GM23338 (cell line): ENCODE data around the gene MED13L. TPM values are rescaled to one million over a fixed set of nuclear protein-coding genes. Genes with fewer than 3 reads are reported as not detected.

Experiments
- ATAC-seq: fragments of 200-7000 bp; cut with Tn5 transposase; 3 replicates; pipeline ENCODE4 v1.9.1; 2020
- DNase-seq: peaks from one replicate; pipeline ENCODE4 v3.0.0-alpha.2; 2015; ENCODE audit warnings: low spot score
- H2AFZ ChIP-seq: fragments of 200-600 bp; sonication (generic); 2 replicates; pipeline ENCODE4 v1.8.0; 2016; ENCODE audit warnings: antibody characterized with exemption, mild to moderate bottlenecking, moderate library complexity
- H3F3A ChIP-seq: fragments of 200-600 bp; sonication (generic); replicated peaks from 2 replicates; pipeline ENCODE4 v1.8.0; 2017; ENCODE audit warnings: antibody characterized with exemption, mixed run types, low read depth
- H3K27ac ChIP-seq: fragments of 200-600 bp; sonication (generic); 2 replicates; pipeline ENCODE4 v1.6.1; 2016; ENCODE audit warnings: low read depth
- H3K27me3 ChIP-seq: fragments of 200-600 bp; sonication (generic); 2 replicates; pipeline ENCODE4 v1.8.0; 2016; ENCODE audit warnings: mild to moderate bottlenecking, mixed run types, moderate library complexity; ENCODE audit not compliant: insufficient read depth
- H3K36me3 ChIP-seq: fragments of 200-600 bp; sonication (generic); 2 replicates; pipeline ENCODE4 v1.8.0; 2016; ENCODE audit warnings: mild to moderate bottlenecking; ENCODE audit not compliant: insufficient read depth
- H3K4me1 ChIP-seq: fragments of 200-600 bp; sonication (generic); 2 replicates; pipeline ENCODE4 v1.8.0; 2016; ENCODE audit warnings: mild to moderate bottlenecking, moderate library complexity; ENCODE audit not compliant: insufficient read depth
- H3K4me2 ChIP-seq: fragments of 200-600 bp; sonication (generic); 2 replicates; pipeline ENCODE4 v1.7.1; 2017; ENCODE audit warnings: mixed run types
- H3K4me3 ChIP-seq: fragments of 200-600 bp; sonication (generic); 2 replicates; pipeline ENCODE4 v1.6.1; 2016; ENCODE audit warnings: mixed run types
- H3K79me2 ChIP-seq: fragments of 200-600 bp; sonication (generic); replicated peaks from 2 replicates; pipeline ENCODE4 v1.8.0; 2017; ENCODE audit warnings: mild to moderate bottlenecking; ENCODE audit not compliant: insufficient read depth
- H3K9me2 ChIP-seq: fragments of 200-600 bp; sonication (generic); 2 replicates; pipeline ENCODE4 v1.8.0; 2017; ENCODE audit not compliant: insufficient read depth
- H4K20me1 ChIP-seq: fragments of 200-600 bp; sonication (generic); replicated peaks from 2 replicates; pipeline ENCODE4 v1.8.0; 2017; ENCODE audit warnings: mild to moderate bottlenecking; ENCODE audit not compliant: insufficient read depth
- H3K27ac Mint-ChIP-seq: 2 replicates; pipeline ENCODE4 v1.8.0; 2020; ENCODE audit warnings: inconsistent platforms, mild to moderate bottlenecking, moderate library complexity, mixed read lengths
- H3K27me3 Mint-ChIP-seq: 3 replicates; pipeline ENCODE4 v1.8.0; 2022; ENCODE audit warnings: low read depth, mild to moderate bottlenecking, moderate library complexity, mixed read lengths, inconsistent platforms; ENCODE audit not compliant: insufficient read depth, poor library complexity
- H3K36me3 Mint-ChIP-seq: 3 replicates; pipeline ENCODE4 v1.8.0; 2021; ENCODE audit warnings: low read depth, mild to moderate bottlenecking, inconsistent platforms, moderate library complexity, mixed read lengths
- H3K4me1 Mint-ChIP-seq: 3 replicates; pipeline ENCODE4 v1.8.0; 2020; ENCODE audit warnings: mild to moderate bottlenecking, inconsistent platforms, mixed read lengths
- H3K4me3 Mint-ChIP-seq: 3 replicates; pipeline ENCODE4 v1.8.0; 2021; ENCODE audit warnings: moderate library complexity, mild to moderate bottlenecking, inconsistent platforms, mixed read lengths
- H3K9me3 Mint-ChIP-seq: 3 replicates; pipeline ENCODE4 v1.8.0; 2020; ENCODE audit warnings: moderate library complexity, mild to moderate bottlenecking, inconsistent platforms, mixed read lengths
- CREB1 ChIP-seq: fragments of 250-450 bp; sonication (Bioruptor Pico); IDR thresholded peaks from 2 replicates; pipeline ENCODE4 v1.5.0; 2020; ENCODE audit warnings: low read depth, mild to moderate bottlenecking, moderate library complexity
- EZH2 ChIP-seq: fragments of 200-600 bp; sonication (generic); IDR thresholded peaks from one replicate; pipeline ENCODE4 v1.8.0; 2017; ENCODE audit warnings: antibody characterized with exemption, mild to moderate bottlenecking, low read depth; ENCODE audit not compliant: unreplicated experiment
- EZH2phosphoT487 ChIP-seq: fragments of 200-600 bp; sonication (generic); IDR thresholded peaks from one replicate; pipeline ENCODE4 v1.8.1; 2018; ENCODE audit warnings: antibody characterized with exemption; ENCODE audit not compliant: unreplicated experiment
- JUNB ChIP-seq: IDR thresholded peaks from one replicate; pipeline ENCODE4 v1.6.1; 2016; ENCODE audit warnings: antibody characterized with exemption; ENCODE audit not compliant: unreplicated experiment
- POLR2AphosphoS5 ChIP-seq: IDR thresholded peaks from 2 replicates; pipeline ENCODE4 v1.6.1; 2016; ENCODE audit warnings: antibody characterized with exemption, low read depth
- ZNF331 ChIP-seq: fragments of 250-450 bp; sonication (Bioruptor Pico); IDR thresholded peaks from 2 replicates; pipeline ENCODE4 v1.5.0; 2020; ENCODE audit warnings: low read depth, mild to moderate bottlenecking, moderate library complexity
- polyA plus RNA-seq: library from polyadenylated mRNA; unstranded; fragments of >200 nt; fragmentation: Nextera tagmentation; extraction: Ambion mirVana; gene quantifications from 2 replicates; pipeline ENCODE4 v1.2.1, GENCODE V29; 2016
- total RNA-seq: library from RNA; depleted of rRNA; stranded (reverse); fragments of >200 nt; shearing (Covaris generic); gene quantifications from 2 replicates; pipeline ENCODE4 v1.2.3, GENCODE V29; 2014
- TF ChIP-seq, protein P1 (sequence below), 2 experiments: fragments of 200-600 bp in 1 of 2; sonication (generic) in 1 of 2; conservative IDR thresholded peaks; 2 replicates each; pipeline versions ENCODE4 v1.5.1 to v1.6.1; 2016 to 2017; ENCODE audit warnings: antibody characterized with exemption in 2 of 2, low read depth in 2 of 2, mild to moderate bottlenecking in 2 of 2, moderate library complexity in 1 of 2
- TF ChIP-seq, protein P2 (sequence below): IDR thresholded peaks from 2 replicates; pipeline ENCODE4 v1.6.1; 2016; ENCODE audit warnings: antibody characterized with exemption
- TF ChIP-seq, protein P3 (sequence below): IDR thresholded peaks from one replicate; pipeline ENCODE4 v1.6.1; 2018; ENCODE audit warnings: antibody characterized with exemption; ENCODE audit not compliant: unreplicated experiment
- TF ChIP-seq, protein P4 (sequence below): fragments of 250-450 bp; sonication (Bioruptor Pico); IDR thresholded peaks from 2 replicates; pipeline ENCODE4 v1.5.0; 2020; ENCODE audit warnings: mild to moderate bottlenecking, moderate library complexity

The MED13L gene
- total and polyA plus RNA-seq, 2 experiments from 2014 or later: 20.9 to 73.6 TPM

DNA sequence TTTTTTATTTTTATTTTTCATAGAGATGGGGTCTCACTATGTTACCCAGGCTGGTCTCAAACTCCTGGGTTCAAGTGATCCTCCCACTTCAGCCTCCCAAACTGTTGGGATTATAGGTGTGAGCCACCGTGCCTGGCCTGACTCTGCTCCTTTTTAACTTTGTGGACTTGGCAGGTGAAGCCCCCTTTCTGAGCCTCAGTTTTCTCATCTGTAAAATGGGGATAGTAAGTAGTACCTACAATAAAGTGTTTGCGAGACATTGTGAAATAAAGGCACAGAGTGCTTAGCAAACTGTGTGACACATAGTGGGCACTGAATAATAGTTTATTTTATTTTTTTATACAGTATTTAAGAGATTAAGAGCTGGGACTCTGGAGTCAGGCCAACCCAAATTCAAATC, 21.1 kb upstream of the MED13L start:
- Histone ChIP-seq H4K20me1 (no peaks in the 10 kb centered on the region), H3K9me2 (no peaks in the 10 kb centered on the region; the same call in 1 of the 2 replicates), H3K4me1 (peaks cover 27% of the 10 kb centered on the region; the same call in 1 of the 2 replicates), H3K36me3 (no peaks in the 10 kb centered on the region), H2AFZ (no peak overlapping the region), H3K4me3 (no peak overlapping the region), H3K4me2 (no peak overlapping the region), H3F3A (no peaks in the 10 kb centered on the region), H3K79me2 (no peaks in the 10 kb centered on the region), H3K27me3 (no peaks in the 10 kb centered on the region), H3K27ac (no peak overlapping the region)
- Mint-ChIP-seq H3K4me3 (no peak overlapping the region), H3K27ac (no peak overlapping the region), H3K9me3 (no peaks in the 10 kb centered on the region), H3K27me3 (peaks cover 2% of the 10 kb centered on the region), H3K4me1 (peaks cover 46% of the 10 kb centered on the region), H3K36me3 (no peaks in the 10 kb centered on the region)
- TF ChIP-seq, protein P1, sequence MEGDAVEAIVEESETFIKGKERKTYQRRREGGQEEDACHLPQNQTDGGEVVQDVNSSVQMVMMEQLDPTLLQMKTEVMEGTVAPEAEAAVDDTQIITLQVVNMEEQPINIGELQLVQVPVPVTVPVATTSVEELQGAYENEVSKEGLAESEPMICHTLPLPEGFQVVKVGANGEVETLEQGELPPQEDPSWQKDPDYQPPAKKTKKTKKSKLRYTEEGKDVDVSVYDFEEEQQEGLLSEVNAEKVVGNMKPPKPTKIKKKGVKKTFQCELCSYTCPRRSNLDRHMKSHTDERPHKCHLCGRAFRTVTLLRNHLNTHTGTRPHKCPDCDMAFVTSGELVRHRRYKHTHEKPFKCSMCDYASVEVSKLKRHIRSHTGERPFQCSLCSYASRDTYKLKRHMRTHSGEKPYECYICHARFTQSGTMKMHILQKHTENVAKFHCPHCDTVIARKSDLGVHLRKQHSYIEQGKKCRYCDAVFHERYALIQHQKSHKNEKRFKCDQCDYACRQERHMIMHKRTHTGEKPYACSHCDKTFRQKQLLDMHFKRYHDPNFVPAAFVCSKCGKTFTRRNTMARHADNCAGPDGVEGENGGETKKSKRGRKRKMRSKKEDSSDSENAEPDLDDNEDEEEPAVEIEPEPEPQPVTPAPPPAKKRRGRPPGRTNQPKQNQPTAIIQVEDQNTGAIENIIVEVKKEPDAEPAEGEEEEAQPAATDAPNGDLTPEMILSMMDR (conservative IDR thresholded peaks at IDR 0.05; ENCODE audit: low read depth in 2 of 2): no peak
- TF ChIP-seq EZH2 (no peak), CREB1 (CRISPR knock-in tag) (no peak), ZNF331 (no peak), POLR2AphosphoS5 (no peak), JUNB (no peak), EZH2phosphoT487 (no peak)
- TF ChIP-seq, protein P2, sequence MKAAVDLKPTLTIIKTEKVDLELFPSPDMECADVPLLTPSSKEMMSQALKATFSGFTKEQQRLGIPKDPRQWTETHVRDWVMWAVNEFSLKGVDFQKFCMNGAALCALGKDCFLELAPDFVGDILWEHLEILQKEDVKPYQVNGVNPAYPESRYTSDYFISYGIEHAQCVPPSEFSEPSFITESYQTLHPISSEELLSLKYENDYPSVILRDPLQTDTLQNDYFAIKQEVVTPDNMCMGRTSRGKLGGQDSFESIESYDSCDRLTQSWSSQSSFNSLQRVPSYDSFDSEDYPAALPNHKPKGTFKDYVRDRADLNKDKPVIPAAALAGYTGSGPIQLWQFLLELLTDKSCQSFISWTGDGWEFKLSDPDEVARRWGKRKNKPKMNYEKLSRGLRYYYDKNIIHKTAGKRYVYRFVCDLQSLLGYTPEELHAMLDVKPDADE: no peak
- TF ChIP-seq, protein P3, sequence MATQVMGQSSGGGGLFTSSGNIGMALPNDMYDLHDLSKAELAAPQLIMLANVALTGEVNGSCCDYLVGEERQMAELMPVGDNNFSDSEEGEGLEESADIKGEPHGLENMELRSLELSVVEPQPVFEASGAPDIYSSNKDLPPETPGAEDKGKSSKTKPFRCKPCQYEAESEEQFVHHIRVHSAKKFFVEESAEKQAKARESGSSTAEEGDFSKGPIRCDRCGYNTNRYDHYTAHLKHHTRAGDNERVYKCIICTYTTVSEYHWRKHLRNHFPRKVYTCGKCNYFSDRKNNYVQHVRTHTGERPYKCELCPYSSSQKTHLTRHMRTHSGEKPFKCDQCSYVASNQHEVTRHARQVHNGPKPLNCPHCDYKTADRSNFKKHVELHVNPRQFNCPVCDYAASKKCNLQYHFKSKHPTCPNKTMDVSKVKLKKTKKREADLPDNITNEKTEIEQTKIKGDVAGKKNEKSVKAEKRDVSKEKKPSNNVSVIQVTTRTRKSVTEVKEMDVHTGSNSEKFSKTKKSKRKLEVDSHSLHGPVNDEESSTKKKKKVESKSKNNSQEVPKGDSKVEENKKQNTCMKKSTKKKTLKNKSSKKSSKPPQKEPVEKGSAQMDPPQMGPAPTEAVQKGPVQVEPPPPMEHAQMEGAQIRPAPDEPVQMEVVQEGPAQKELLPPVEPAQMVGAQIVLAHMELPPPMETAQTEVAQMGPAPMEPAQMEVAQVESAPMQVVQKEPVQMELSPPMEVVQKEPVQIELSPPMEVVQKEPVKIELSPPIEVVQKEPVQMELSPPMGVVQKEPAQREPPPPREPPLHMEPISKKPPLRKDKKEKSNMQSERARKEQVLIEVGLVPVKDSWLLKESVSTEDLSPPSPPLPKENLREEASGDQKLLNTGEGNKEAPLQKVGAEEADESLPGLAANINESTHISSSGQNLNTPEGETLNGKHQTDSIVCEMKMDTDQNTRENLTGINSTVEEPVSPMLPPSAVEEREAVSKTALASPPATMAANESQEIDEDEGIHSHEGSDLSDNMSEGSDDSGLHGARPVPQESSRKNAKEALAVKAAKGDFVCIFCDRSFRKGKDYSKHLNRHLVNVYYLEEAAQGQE: no peak
- TF ChIP-seq, protein P4, sequence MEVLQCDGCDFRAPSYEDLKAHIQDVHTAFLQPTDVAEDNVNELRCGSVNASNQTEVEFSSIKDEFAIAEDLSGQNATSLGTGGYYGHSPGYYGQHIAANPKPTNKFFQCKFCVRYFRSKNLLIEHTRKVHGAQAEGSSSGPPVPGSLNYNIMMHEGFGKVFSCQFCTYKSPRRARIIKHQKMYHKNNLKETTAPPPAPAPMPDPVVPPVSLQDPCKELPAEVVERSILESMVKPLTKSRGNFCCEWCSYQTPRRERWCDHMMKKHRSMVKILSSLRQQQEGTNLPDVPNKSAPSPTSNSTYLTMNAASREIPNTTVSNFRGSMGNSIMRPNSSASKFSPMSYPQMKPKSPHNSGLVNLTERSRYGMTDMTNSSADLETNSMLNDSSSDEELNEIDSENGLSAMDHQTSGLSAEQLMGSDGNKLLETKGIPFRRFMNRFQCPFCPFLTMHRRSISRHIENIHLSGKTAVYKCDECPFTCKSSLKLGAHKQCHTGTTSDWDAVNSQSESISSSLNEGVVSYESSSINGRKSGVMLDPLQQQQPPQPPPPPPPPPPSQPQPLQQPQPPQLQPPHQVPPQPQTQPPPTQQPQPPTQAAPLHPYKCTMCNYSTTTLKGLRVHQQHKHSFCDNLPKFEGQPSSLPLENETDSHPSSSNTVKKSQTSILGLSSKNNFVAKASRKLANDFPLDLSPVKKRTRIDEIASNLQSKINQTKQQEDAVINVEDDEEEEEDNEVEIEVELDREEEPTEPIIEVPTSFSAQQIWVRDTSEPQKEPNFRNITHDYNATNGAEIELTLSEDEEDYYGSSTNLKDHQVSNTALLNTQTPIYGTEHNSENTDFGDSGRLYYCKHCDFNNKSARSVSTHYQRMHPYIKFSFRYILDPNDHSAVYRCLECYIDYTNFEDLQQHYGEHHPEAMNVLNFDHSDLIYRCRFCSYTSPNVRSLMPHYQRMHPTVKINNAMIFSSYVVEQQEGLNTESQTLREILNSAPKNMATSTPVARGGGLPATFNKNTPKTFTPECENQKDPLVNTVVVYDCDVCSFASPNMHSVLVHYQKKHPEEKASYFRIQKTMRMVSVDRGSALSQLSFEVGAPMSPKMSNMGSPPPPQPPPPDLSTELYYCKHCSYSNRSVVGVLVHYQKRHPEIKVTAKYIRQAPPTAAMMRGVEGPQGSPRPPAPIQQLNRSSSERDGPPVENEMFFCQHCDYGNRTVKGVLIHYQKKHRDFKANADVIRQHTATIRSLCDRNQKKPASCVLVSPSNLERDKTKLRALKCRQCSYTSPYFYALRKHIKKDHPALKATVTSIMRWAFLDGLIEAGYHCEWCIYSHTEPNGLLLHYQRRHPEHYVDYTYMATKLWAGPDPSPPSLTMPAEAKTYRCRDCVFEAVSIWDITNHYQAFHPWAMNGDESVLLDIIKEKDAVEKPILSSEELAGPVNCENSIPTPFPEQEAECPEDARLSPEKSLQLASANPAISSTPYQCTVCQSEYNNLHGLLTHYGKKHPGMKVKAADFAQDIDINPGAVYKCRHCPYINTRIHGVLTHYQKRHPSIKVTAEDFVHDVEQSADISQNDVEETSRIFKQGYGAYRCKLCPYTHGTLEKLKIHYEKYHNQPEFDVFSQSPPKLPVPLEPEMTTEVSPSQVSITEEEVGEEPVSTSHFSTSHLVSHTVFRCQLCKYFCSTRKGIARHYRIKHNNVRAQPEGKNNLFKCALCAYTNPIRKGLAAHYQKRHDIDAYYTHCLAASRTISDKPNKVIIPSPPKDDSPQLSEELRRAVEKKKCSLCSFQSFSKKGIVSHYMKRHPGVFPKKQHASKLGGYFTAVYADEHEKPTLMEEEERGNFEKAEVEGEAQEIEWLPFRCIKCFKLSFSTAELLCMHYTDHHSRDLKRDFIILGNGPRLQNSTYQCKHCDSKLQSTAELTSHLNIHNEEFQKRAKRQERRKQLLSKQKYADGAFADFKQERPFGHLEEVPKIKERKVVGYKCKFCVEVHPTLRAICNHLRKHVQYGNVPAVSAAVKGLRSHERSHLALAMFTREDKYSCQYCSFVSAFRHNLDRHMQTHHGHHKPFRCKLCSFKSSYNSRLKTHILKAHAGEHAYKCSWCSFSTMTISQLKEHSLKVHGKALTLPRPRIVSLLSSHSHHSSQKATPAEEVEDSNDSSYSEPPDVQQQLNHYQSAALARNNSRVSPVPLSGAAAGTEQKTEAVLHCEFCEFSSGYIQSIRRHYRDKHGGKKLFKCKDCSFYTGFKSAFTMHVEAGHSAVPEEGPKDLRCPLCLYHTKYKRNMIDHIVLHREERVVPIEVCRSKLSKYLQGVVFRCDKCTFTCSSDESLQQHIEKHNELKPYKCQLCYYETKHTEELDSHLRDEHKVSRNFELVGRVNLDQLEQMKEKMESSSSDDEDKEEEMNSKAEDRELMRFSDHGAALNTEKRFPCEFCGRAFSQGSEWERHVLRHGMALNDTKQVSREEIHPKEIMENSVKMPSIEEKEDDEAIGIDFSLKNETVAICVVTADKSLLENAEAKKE: no peak
- ATAC-seq: no peak
- DNase-seq: no peak
